SK-N-SH (cell line): ENCODE measurements around the gene ZDHHC21. TPM values are rescaled to one million over a fixed set of nuclear protein-coding genes. Genes with fewer than 3 reads are reported as not detected.

ENCODE experiments used
- CTCF ChIA-PET: fragments of 300-600, 350-600 bp; formaldehyde crosslinking; extraction: SDS; loops from one replicate; lab custom pipeline; 2021; lab: Yijun Ruan, JAX
- POLR2A ChIA-PET: fragments of 350-600 bp; sonication (Branson Sonifier 250); formaldehyde crosslinking; extraction: SDS; loops from one replicate; lab custom pipeline; 2020; ENCODE audit warnings: antibody characterized with exemption, inconsistent platforms; lab: Yijun Ruan, JAX
- DNase-seq: peaks from one replicate; pipeline ENCODE4 v3.0.0; 2012
- H2AFZ ChIP-seq: fragments of 200-600 bp; sonication (generic); 2 replicates; pipeline ENCODE4 v1.8.1; 2016; ENCODE audit warnings: antibody characterized with exemption, mild to moderate bottlenecking, low read depth
- H3F3A ChIP-seq: fragments of 200-600 bp; sonication (generic); replicated peaks from 2 replicates; pipeline ENCODE3; 2016; ENCODE audit warnings: antibody characterized with exemption, mild to moderate bottlenecking; ENCODE audit not compliant: insufficient read depth
- H3K27ac ChIP-seq, 2 experiments: fragments of 200-500 bp in 1 of 2; fragments of 200-600 bp in 1 of 2; sonication (Bioruptor generic) in 1 of 2; sonication (generic), shearing (Covaris generic) in 1 of 2; 2 replicates each; pipeline versions ENCODE4 v1.5.1 to v1.6.1; 2014 to 2016; ENCODE audit warnings: low read depth in 2 of 2, inconsistent platforms in 1 of 2, low read length in 1 of 2, mild to moderate bottlenecking in 1 of 2, mixed read lengths in 1 of 2
- H3K27me3 ChIP-seq: fragments of 200-600 bp; sonication (generic), shearing (Covaris generic); 2 replicates; pipeline ENCODE4 v1.6.1; 2016; ENCODE audit warnings: mixed run types; ENCODE audit not compliant: insufficient read depth
- H3K36me3 ChIP-seq, 2 experiments: fragments of 200-500 bp in 1 of 2; fragments of 200-600 bp in 1 of 2; sonication (Bioruptor generic) in 1 of 2; sonication (generic) in 1 of 2; replicated peaks in 1 of 2; 2 replicates each; pipeline versions ENCODE3 to v1.5.1; 2014 to 2016; ENCODE audit warnings: low read length in 1 of 2, mild to moderate bottlenecking in 1 of 2; ENCODE audit not compliant: insufficient read depth in 2 of 2, control insufficient read depth in 1 of 2
- H3K4me1 ChIP-seq, 2 experiments: fragments of 200-500 bp in 1 of 2; fragments of 200-600 bp in 1 of 2; sonication (Bioruptor generic) in 1 of 2; sonication (generic), shearing (Covaris generic) in 1 of 2; 2 replicates each; pipeline versions ENCODE4 v1.5.1 to v1.6.1; 2014 to 2016; ENCODE audit warnings: low read depth in 1 of 2, low read length in 1 of 2, mixed run types in 1 of 2; ENCODE audit not compliant: insufficient read depth in 2 of 2, control insufficient read depth in 1 of 2
- H3K4me2 ChIP-seq: fragments of 200-600 bp; sonication (generic), shearing (Covaris generic); 2 replicates; pipeline ENCODE4 v1.6.1; 2017; ENCODE audit warnings: mixed run types
- H3K4me3 ChIP-seq, 2 experiments: fragments of 200-500 bp in 1 of 2; fragments of 200-600 bp in 1 of 2; sonication (Bioruptor generic) in 1 of 2; sonication (generic), shearing (Covaris generic) in 1 of 2; 2 replicates each; pipeline versions ENCODE4 v1.5.1 to v1.8.1; 2014 to 2016; ENCODE audit warnings: low read depth in 2 of 2, inconsistent platforms in 1 of 2, low read length in 1 of 2, mild to moderate bottlenecking in 1 of 2, mixed read lengths in 1 of 2, moderate library complexity in 1 of 2
- H3K79me2 ChIP-seq: fragments of 200-600 bp; sonication (generic); 2 replicates; pipeline ENCODE4 v1.8.1; 2017; ENCODE audit warnings: mild to moderate bottlenecking; ENCODE audit not compliant: insufficient read depth
- H3K9ac ChIP-seq: fragments of 200-600 bp; sonication (generic); 2 replicates; pipeline ENCODE4 v1.6.1; 2017; ENCODE audit warnings: mixed run types
- H3K9me2 ChIP-seq: fragments of 200-600 bp; sonication (generic); 2 replicates; pipeline ENCODE4 v1.6.1; 2017; ENCODE audit warnings: mixed run types
- H3K9me3 ChIP-seq: fragments of 200-600 bp; sonication (generic); 2 replicates; pipeline ENCODE4 v1.6.1; 2017; ENCODE audit warnings: mixed run types, mild to moderate bottlenecking, moderate library complexity
- H4K20me1 ChIP-seq: fragments of 200-600 bp; sonication (generic); 2 replicates; pipeline ENCODE4 v1.6.1; 2017; ENCODE audit warnings: mild to moderate bottlenecking, mixed run types; ENCODE audit not compliant: insufficient read depth
- CHD2 ChIP-seq: fragments of 150-350 bp; IDR thresholded peaks from 2 replicates; pipeline ENCODE4 v1.6.1; 2018; ENCODE audit warnings: low read length; ENCODE audit not compliant: partially characterized antibody
- ELF1 ChIP-seq: IDR thresholded peaks from 2 replicates; pipeline ENCODE4 v1.4.0; 2012
- FOSL2 ChIP-seq: IDR thresholded peaks from 2 replicates; pipeline ENCODE4 v1.4.0; 2012; ENCODE audit warnings: low read depth, mild to moderate bottlenecking, moderate library complexity, borderline replicate concordance
- GABPA ChIP-seq: IDR thresholded peaks from 2 replicates; pipeline ENCODE4 v1.4.0; 2012; ENCODE audit warnings: low read depth, mild to moderate bottlenecking
- GATA2 ChIP-seq: sonication (generic); formaldehyde crosslinking; IDR thresholded peaks from 2 replicates; pipeline ENCODE4 v1.5.0; 2020; ENCODE audit warnings: mild to moderate bottlenecking, missing genetic modification reagents
- JUND ChIP-seq: IDR thresholded peaks from 2 replicates; pipeline ENCODE4 v1.4.0; 2012
- MXI1 ChIP-seq: IDR thresholded peaks from 2 replicates; pipeline ENCODE4 v1.6.1; 2012; ENCODE audit warnings: mild to moderate bottlenecking, low read depth, low read length, improper control_type of control experiment
- NRF1 ChIP-seq: IDR thresholded peaks from 2 replicates; pipeline ENCODE4 v1.6.1; 2012; ENCODE audit warnings: low read depth, mild to moderate bottlenecking, low read length
- RAD21 ChIP-seq: IDR thresholded peaks from 2 replicates; pipeline ENCODE4 v1.6.1; 2012; ENCODE audit warnings: mild to moderate bottlenecking, low read length
- RCOR1 ChIP-seq: fragments of 150-350 bp; IDR thresholded peaks from 2 replicates; pipeline ENCODE4 v1.6.1; 2017; ENCODE audit warnings: antibody characterized with exemption, low read length
- REST ChIP-seq: IDR thresholded peaks from 2 replicates; pipeline ENCODE4 v1.6.1; 2012; ENCODE audit warnings: mild to moderate bottlenecking, low read depth, low read length, moderate library complexity
- RXRA ChIP-seq: IDR thresholded peaks from 2 replicates; pipeline ENCODE4 v1.4.0; 2012; ENCODE audit warnings: low read depth, mild to moderate bottlenecking, borderline replicate concordance
- SIN3A ChIP-seq: IDR thresholded peaks from 2 replicates; pipeline ENCODE4 v1.6.1; 2012; ENCODE audit warnings: low read depth, mild to moderate bottlenecking, low read length, moderate library complexity, borderline replicate concordance
- SMC3 ChIP-seq: IDR thresholded peaks from 2 replicates; pipeline ENCODE4 v1.6.1; 2012; ENCODE audit warnings: low read depth, low read length, improper control_type of control experiment
- TAF1 ChIP-seq: IDR thresholded peaks from 2 replicates; pipeline ENCODE4 v1.6.1; 2012; ENCODE audit warnings: low read depth, mild to moderate bottlenecking, low read length, moderate library complexity, borderline replicate concordance
- YY1 ChIP-seq: IDR thresholded peaks from 2 replicates; pipeline ENCODE4 v1.4.0; 2012; ENCODE audit warnings: low read depth, mild to moderate bottlenecking
- WGBS: methylation state at CpG from one replicate; pipeline ENCODE4 v1.1.6; 2017; ENCODE audit warnings: low lambda C conversion rate; 5-methylcytosine and 5-hydroxymethylcytosine counted together
- polyA plus RNA-seq, 3 experiments: library from polyadenylated mRNA; depleted of rRNA; stranded (reverse); fragments of >200 nt; gene quantifications; 2 replicates each; pipeline ENCODE4 v1.2.3, GENCODE V29; 2012

The ZDHHC21 gene
- polyA plus RNA-seq, 1 of the 3 experiments (the other 2 are of a cell fraction): 2.9 TPM

DNA sequence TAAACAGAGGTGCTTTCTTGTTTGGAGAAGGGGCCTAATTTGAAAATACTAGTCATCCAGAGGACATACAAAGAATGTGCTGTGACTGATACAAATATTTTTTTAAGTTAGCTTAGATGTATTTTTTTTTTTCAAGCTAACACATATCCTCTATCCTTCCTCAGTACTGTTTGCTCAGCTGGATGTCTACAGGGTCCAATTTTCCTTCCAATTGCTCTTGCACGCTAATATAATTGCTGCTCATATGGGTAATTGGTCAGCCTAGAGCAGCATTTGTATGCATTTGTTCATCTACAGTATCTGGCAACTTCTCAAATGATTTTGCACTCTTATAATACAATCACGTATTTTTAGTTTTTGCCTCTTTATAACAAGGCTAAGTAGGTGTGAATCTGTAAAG is 84.7 kb downstream of the ZDHHC21 start:
- no peaks in the 10 kb centered on the region for H4K20me1 ChIP-seq
- no peak overlapping the region for H3K4me3 ChIP-seq
- ChIA-PET POLR2A (no interaction called here), CTCF (interaction anchor here (1.2 kb wide), 1 partner anchor 53 kb away, joined by 4 read pairs; no protein-coding TSS in a partner anchor)
- no peak overlapping the region for H3K9ac ChIP-seq
- no peaks in the 10 kb centered on the region for H3K27me3 ChIP-seq
- no peaks in the 10 kb centered on the region for H3K79me2 ChIP-seq
- H3K4me1 ChIP-seq: no peaks in the 10 kb centered on the region; a peak in 1 of 4 replicates
- no peaks in the 10 kb centered on the region for H3F3A ChIP-seq
- H3K9me2 ChIP-seq: no peaks in the 10 kb centered on the region
- peaks cover 14 to 23% of the 10 kb centered on the region in 2 experiments for H3K36me3 ChIP-seq
- H3K27ac ChIP-seq: no peak overlapping the region
- DNase-seq: no peak
- no peak overlapping the region for H3K4me2 ChIP-seq
- no peaks in the 10 kb centered on the region for H3K9me3 ChIP-seq
- TF ChIP-seq RCOR1: no peak
- TF ChIP-seq YY1: no peak
- no peak for TF ChIP-seq REST
- no peak for TF ChIP-seq SIN3A
- TF ChIP-seq GABPA: no peak
- no peak for TF ChIP-seq GATA2 (CRISPR knock-in tag)
- no peak for TF ChIP-seq RXRA
- TF ChIP-seq, all 33 proteins: peak for 0
- WGBS: 86% methylated on average over 2 of the region's 2 CpGs
- H2AFZ ChIP-seq: no peak overlapping the region

DNA sequence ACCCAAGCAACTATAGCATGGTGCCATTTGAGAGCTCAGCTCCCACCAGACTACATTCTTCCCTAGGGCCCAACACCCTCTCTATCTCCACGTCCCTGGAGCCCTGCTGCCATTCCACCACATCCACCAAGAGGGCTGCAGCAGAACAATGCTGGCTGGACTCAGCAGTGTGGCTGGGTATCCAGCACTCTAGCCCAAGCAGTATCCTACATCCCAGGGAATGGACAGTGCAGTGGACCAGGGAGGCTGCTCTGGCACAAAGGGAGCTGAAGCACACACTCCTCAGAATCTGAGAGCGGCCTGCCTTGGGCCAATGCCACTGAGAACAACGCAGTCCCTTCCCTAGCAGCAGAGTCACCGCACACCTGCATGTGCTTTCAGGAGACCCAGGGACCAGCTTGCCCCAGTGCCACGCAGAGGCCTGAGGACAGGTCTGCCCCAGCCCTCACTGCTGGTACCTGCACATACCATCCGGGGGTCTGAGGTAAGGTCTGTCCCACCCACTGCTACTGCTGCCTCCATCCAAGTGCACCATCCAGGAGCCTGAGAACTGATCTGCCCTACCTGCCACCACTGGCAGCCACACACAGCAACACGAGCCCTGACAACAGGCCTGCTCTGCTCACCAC is 95.9 kb downstream of the ZDHHC21 start:
- Histone ChIP-seq H3K27me3 (no peaks in the 10 kb centered on the region), H3K9me2 (no peaks in the 10 kb centered on the region), H3K27ac (no peak overlapping the region), H3K4me3 (no peak overlapping the region), H3K4me2 (no peak overlapping the region), H3K4me1 (no peaks in the 10 kb centered on the region), H3K79me2 (no peaks in the 10 kb centered on the region)
- DNase-seq: no peak
- ChIA-PET CTCF (no interaction called here), POLR2A (no interaction called here)
- 75% methylated on average over 3 of the region's 7 CpGs for WGBS
- TF ChIP-seq GATA2 (CRISPR knock-in tag): no peak
- no peak for TF ChIP-seq YY1
- TF ChIP-seq TAF1: no peak
- no peak for TF ChIP-seq RAD21
- no peak for TF ChIP-seq JUND
- no peak for TF ChIP-seq MXI1
- no peak for TF ChIP-seq CHD2
- no peak for TF ChIP-seq ELF1
- no peak for TF ChIP-seq FOSL2
- TF ChIP-seq NRF1: no peak
- TF ChIP-seq SMC3: no peak
- TF ChIP-seq, all 33 proteins: peak for 0
- Histone ChIP-seq H4K20me1 (no peaks in the 10 kb centered on the region), H3K9me3 (0 out of 2 replicates have a peak, but pooled peaks cover 7% of the 10 kb centered on the region), H2AFZ (no peak overlapping the region), H3K9ac (no peak overlapping the region), H3F3A (no peaks in the 10 kb centered on the region), H3K36me3 (peaks cover 9 to 11% of the 10 kb centered on the region in 2 experiments)
